NT2/D1 (cell line): Measurements from ENCODE around the gene WNT8B.
A peak's percentile ranks its signal among the peaks of the same experiment; 100 is the strongest.

ENCODE experiments used
- DNase-seq: peaks from one replicate; pipeline ENCODE4 v3.0.0-alpha.2; 2011; ENCODE audit warnings: low read depth, low spot score
- H3K27me3 ChIP-seq: 2 replicates; pipeline ENCODE4 v1.6.0; 2011; ENCODE audit warnings: mild to moderate bottlenecking; ENCODE audit not compliant: insufficient read length, insufficient read depth
- H3K36me3 ChIP-seq: 2 replicates; pipeline ENCODE4 v1.6.1; 2011; ENCODE audit warnings: mild to moderate bottlenecking, low read length, mixed read lengths; ENCODE audit not compliant: insufficient read depth, insufficient read length
- H3K4me1 ChIP-seq: 2 replicates; pipeline ENCODE4 v1.5.1; 2011; ENCODE audit not compliant: insufficient read depth, insufficient read length
- H3K4me3 ChIP-seq: 2 replicates; pipeline ENCODE4 v1.5.1; 2011; ENCODE audit warnings: low read depth; ENCODE audit not compliant: insufficient read length
- H3K9ac ChIP-seq: 2 replicates; pipeline ENCODE4 v1.6.0; 2011; ENCODE audit warnings: low read depth; ENCODE audit not compliant: insufficient read length
- H3K9me3 ChIP-seq: 2 replicates; pipeline ENCODE4 v1.5.1; 2011; ENCODE audit warnings: mild to moderate bottlenecking, low read length; ENCODE audit not compliant: insufficient read depth
- SUZ12 ChIP-seq: IDR thresholded peaks from 2 replicates; pipeline ENCODE4 v1.6.1; 2011; ENCODE audit not compliant: insufficient read length, insufficient read depth; ENCODE audit errors: extremely low read depth
- YY1 ChIP-seq: IDR thresholded peaks from 2 replicates; pipeline ENCODE4 v1.6.1; 2011; ENCODE audit not compliant: insufficient read length, insufficient read depth
- ZNF274 ChIP-seq: IDR thresholded peaks from 2 replicates; pipeline ENCODE4 v1.6.1; 2011; ENCODE audit warnings: mild to moderate bottlenecking, low read depth, low read length

The WNT8B gene

DNA sequence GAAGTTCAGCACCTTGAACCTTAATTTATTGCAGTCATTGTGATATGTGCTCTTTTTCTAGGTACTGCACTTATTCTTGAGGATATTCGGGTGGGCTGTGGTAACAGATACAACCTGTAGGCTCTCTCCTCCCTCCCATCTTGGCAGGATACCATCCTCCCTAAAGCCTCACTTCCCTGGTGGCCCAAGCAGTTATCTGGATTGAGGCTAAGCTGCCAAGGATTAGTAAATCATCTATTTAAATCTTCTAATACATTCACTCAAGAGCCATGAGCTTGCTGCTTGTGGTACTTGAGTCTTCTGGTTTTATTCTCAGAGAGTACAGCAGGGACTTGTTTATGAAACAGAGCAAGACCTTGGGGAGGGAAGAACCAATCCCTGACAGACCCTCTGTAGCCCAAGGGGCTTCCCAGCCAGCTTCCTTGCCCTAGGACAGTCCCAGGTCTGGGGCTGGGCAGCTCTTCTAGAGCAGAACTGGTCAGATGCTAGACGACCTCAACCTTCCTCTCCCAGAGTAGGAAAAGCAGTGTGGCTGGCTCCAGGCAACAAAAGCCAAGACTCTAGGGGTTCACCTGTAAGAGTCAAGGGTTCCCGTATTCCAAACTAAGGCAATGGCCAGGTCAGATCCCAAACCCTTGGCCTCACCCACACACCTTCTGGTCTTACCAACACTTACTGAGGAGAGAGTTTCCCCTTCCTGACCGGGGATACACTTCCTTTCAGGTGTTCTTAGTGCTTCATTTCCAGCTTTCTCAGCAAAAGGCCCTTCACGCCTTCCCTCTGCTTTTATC lies 21.3 kb downstream of the WNT8B start:
- H3K4me3 ChIP-seq = no peak overlapping the region
- H3K9ac ChIP-seq = no peak overlapping the region
- no peak for DNase-seq
- H3K9me3 ChIP-seq = no peaks in the 10 kb centered on the region
- H3K27me3 ChIP-seq = peaks cover 74% of the 10 kb centered on the region
- TF ChIP-seq ZNF274 (no peak), YY1 (no peak), SUZ12 (no peak)
- H3K36me3 ChIP-seq = peaks cover 6% of the 10 kb centered on the region
- peaks cover 7% of the 10 kb centered on the region for H3K4me1 ChIP-seq

DNA sequence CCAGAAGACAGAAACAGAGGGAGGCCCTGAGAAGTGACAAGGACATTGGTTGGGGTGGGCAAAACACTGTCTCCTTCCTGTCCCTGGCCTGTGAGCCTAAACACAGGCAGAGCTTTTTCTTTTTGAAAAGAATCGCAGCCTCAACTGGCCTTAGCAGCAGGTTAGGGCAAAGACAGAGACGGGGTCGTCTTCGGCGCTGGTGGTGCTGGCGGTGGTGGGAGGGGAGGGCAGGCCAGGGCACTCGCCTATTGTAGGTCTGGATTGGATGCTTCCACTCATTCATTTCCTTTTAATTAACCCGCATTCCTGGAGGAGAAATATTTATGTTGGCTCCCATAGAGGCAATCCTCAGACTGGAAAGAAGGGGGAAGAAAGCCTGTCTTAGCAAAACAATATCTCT lies 22.6 kb downstream of the WNT8B start:
- Histone ChIP-seq H3K9me3 (no peaks in the 10 kb centered on the region), H3K36me3 (peaks cover 6% of the 10 kb centered on the region), H3K4me1 (peaks cover 7% of the 10 kb centered on the region), H3K9ac (peak overlapping the region; percentile 34), H3K4me3 (no peak overlapping the region), H3K27me3 (peaks cover 74% of the 10 kb centered on the region)
- TF ChIP-seq YY1 (no peak), SUZ12 (no peak), ZNF274 (no peak)
- no peak for DNase-seq

DNA sequence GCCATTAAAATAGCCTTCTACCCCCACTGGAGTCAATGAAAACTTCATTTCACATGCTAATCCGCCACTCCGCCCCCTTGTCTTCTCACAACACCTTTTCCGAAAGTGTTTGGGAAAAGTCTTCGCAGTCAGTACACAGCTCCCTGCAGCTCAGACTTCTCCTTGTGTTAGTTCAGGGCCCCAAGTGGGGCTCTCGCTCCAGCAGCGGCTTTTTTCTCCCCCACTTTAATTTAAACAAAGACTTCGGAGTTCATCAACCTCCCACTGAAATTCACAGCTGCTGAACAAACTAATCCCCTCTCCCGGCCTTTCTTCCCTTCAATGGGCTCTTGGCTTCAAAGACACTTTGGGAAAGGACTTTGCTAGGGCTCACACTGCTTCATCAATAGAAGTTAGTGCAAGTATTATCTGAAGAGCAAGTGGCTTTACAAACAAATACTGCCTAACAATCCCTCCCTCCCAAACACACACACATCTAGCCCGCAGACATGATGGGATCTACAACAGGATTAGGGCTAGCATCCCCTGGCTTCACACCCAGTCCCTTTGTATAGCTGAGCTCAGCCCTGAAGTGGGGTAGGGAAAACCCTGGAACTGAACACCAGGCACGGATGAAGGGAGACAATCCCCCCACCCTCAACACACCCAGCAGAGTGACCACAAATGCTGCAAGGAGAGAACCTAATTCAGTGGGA lies 23.1 kb downstream of the WNT8B start:
- TF ChIP-seq ZNF274 (no peak), SUZ12 (no peak), YY1 (no peak)
- Histone ChIP-seq H3K36me3 (peaks cover 6% of the 10 kb centered on the region), H3K4me1 (peaks cover 7% of the 10 kb centered on the region), H3K27me3 (peaks cover 71% of the 10 kb centered on the region), H3K4me3 (no peak overlapping the region), H3K9me3 (no peaks in the 10 kb centered on the region), H3K9ac (no peak overlapping the region)
- DNase-seq = peak; percentile 81

DNA sequence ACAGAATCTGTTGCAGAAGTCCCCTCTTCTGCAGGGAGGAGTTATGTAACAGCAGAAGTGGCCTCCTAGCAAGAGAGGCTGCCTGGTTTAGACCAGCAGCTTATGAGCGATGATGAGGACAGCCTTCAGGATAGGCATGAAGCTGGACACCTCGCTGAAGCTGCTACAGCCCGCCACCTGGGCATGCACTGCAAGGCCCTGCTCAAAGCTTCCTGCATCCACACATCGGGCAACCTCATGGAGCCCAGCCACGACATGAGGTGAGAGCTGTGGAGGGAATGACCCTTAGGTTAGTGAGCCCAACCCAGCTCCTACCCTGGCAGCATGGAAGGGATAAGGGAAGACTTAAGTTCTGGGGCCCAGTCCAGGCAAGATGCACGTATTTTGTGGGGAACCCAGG lies 24.7 kb downstream of the WNT8B start:
- no peak overlapping the region for H3K9ac ChIP-seq
- no peaks in the 10 kb centered on the region for H3K9me3 ChIP-seq
- H3K4me3 ChIP-seq = no peak overlapping the region
- H3K4me1 ChIP-seq = peaks cover 5% of the 10 kb centered on the region
- no peak for DNase-seq
- TF ChIP-seq ZNF274 (no peak), YY1 (no peak), SUZ12 (no peak)
- peaks cover 61% of the 10 kb centered on the region for H3K27me3 ChIP-seq
- H3K36me3 ChIP-seq = peaks cover 6% of the 10 kb centered on the region

DNA sequence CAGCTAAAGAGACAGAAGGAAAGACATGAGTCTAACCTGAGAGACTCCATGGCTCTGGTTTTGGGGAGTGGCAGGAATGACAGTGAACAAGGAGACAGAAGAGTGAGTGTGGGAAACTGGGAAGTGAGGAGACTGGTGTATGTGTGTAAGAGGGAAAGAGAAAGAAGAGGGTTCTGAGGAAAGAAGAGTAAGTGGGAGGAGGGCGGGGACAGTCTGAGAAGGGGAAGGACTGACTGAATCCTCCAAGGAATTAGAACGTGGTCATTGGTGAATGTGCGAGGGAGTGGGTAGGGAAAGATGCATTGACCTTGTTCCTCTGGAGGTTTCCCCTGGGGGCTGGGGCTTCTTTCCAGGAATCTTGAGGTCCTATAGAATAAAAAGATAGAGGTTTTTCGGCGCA lies 26.6 kb downstream of the WNT8B start:
- no peak overlapping the region for H3K4me3 ChIP-seq
- TF ChIP-seq SUZ12 = no peak
- TF ChIP-seq YY1 = no peak
- no peak for TF ChIP-seq ZNF274
- H3K4me1 ChIP-seq = peaks cover 5% of the 10 kb centered on the region
- peaks cover 43% of the 10 kb centered on the region for H3K27me3 ChIP-seq
- H3K9me3 ChIP-seq = no peaks in the 10 kb centered on the region
- H3K9ac ChIP-seq = no peak overlapping the region
- H3K36me3 ChIP-seq = peaks cover 6% of the 10 kb centered on the region
- DNase-seq = no peak

DNA sequence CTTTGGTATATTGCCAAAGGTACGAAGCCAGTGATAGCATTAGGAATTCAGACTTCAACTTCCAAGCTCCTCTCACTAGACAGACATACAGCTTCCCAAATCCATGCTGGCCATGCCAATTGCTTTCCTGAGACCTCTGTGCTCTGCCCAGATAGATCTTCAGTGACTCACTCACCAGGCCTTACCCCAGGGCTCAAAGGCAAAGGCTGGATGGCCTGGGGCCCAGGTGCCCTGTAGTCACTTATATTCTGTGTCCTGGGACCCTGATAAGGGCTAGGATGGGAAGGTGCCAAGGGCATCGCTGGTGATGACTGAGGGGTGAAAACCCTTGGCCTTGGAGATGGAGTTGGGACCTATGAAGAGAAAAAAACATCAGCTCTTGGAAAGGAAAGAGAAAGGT lies 27.7 kb downstream of the WNT8B start:
- no peak for TF ChIP-seq SUZ12
- no peak for TF ChIP-seq YY1
- TF ChIP-seq ZNF274 = no peak
- H3K36me3 ChIP-seq = peaks cover 6% of the 10 kb centered on the region
- H3K27me3 ChIP-seq = peaks cover 42% of the 10 kb centered on the region

DNA sequence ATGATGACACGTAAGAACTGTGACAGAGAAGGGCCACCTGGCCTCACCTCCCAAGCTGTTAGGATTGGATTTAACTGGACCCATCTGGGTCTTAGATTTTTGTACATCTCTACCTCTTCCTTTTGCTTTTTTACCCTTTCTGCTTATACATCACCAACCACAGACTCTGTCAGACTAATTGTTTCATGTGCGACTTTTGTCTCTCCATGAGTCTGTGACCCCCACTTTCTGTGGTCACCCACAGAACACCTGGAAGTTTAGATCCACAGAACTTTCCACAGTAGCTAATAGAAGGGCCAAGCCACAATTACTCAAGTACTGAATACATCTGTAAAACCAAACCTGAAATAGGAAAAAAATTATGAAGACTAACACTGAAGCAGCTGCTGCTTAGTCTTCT lies 33.8 kb downstream of the WNT8B start:
- H3K4me1 ChIP-seq = no peaks in the 10 kb centered on the region
- no peak overlapping the region for H3K4me3 ChIP-seq
- no peaks in the 10 kb centered on the region for H3K9me3 ChIP-seq
- peaks cover 4% of the 10 kb centered on the region for H3K27me3 ChIP-seq
- no peak overlapping the region for H3K9ac ChIP-seq
- DNase-seq = no peak
- no peak for TF ChIP-seq YY1
- TF ChIP-seq SUZ12 = no peak
- TF ChIP-seq ZNF274 = no peak
- H3K36me3 ChIP-seq = peaks cover 17% of the 10 kb centered on the region

More for the DNA sequence above, 27.7 kb downstream of the WNT8B start:
- Histone ChIP-seq H3K9me3 (no peaks in the 10 kb centered on the region), H3K4me1 (peaks cover 5% of the 10 kb centered on the region), H3K9ac (no peak overlapping the region), H3K4me3 (no peak overlapping the region)
- no peak for DNase-seq
